ENCODE measurements around the gene TAS2R16. TPM values are rescaled to one million over a fixed set of nuclear protein-coding genes. Genes with fewer than 3 reads are reported as not detected.

Gene TAS2R16
- total RNA-seq, 2 experiments from 2014 or later: not detected

- TF ChIP-seq CTCF (conservative IDR thresholded peaks at IDR 0.05; ENCODE audit: low read length): no peak
- no peak for TF ChIP-seq EZH2phosphoT487 (IDR thresholded peaks at IDR 0.05; ENCODE audit: borderline replicate concordance, low read depth, low read length)
- CTCF ChIA-PET (ENCODE audit: unreplicated experiment): no interaction called here
- H2AFZ ChIP-seq (ENCODE audit: low read length): no peak overlapping the region
- no peak overlapping the region for H3K4me2 ChIP-seq (ENCODE audit: low read length)
- intact Hi-C loops (cut with micrococcal nuclease; ENCODE audit: unreplicated experiment): no loop called here
- H3K9me3 ChIP-seq (ENCODE audit: low read length): no peaks in the 10 kb centered on the region
- H4K20me1 ChIP-seq (ENCODE audit: insufficient read depth, low read length): no peaks in the 10 kb centered on the region
- DNase-seq (ENCODE audit: low spot score): no peak
- no TSS peak for BruUV-seq (replicated peaks)
- no peak overlapping the region for H3K4me3 ChIP-seq (ENCODE audit: low read depth, low read length, poor library complexity, severe bottlenecking)
- POLR2A ChIA-PET: interaction anchor here (0.5 to 1.3 kb wide), 5 partner anchors 10 to 1146 kb away, joined by 3 read pairs; no protein-coding TSS in a partner anchor
- H3K27ac ChIP-seq (ENCODE audit: low read depth, low read length, poor library complexity, severe bottlenecking): no peak overlapping the region
- H3K9me2 ChIP-seq (ENCODE audit: insufficient read depth, low read length): no peaks in the 10 kb centered on the region
- no peaks in the 10 kb centered on the region for H3K79me2 ChIP-seq (ENCODE audit: insufficient read depth, low read depth, low read length)
- no peaks in the 10 kb centered on the region for H3K4me1 ChIP-seq (ENCODE audit: insufficient read depth, low read length, poor library complexity, severe bottlenecking)
- H3K36me3 ChIP-seq (ENCODE audit: insufficient read depth, low read length): no peaks in the 10 kb centered on the region
Measured at GRCh38 chr7:122972056-122972455, 23.4 kb downstream of the TAS2R16 start.

DNA sequence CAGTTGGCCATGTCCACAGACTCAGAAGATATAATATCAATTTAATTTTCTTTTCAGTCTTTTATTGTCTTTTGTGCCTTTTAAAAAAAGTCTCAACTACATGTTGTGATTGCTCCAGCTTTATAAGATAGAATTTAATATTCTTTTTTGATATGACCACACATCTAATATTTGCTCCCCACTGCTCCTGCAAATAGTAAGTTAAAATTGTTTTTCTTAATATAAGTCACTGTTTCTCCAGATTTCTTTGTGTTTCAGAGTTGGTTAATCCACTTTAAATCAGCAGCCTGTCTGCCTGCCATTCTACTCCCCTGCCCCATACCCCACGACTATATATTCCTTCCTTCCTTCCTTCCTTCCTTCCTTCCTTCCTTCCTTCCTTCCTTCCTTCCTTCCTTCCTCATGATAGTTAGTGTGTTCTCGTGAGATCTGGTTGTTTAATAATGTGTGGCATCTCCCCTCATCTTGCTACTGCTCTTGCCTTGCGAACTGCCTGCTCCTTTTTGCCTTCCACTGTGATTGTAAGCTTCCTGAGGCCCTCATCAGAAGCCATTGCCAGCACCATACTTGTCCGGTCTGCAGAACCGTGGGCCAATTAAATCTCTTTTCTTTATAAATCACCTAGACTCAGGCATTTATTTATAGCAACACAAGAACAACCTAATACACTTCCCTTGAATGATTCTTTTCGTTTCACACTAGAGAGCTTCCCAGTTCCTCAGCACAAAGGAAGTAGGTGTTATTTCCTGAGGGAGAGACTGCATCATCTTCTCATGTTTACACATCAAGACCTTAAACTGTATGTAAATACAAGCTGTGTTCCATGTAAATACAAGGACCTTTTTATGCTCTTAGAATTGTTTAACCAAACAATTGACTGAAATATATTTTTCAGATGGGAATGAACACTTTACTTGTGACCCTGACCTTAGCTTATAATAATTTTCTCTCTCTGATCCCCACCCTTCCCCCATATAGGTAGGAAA lies 24.5 kb downstream of the TAS2R16 start:
- Histone ChIP-seq H3K9me2 (ENCODE audit: insufficient read depth, low read length) (no peaks in the 10 kb centered on the region), H3K4me3 (ENCODE audit: low read depth, low read length, poor library complexity, severe bottlenecking) (no peak overlapping the region), H4K20me1 (ENCODE audit: insufficient read depth, low read length) (no peaks in the 10 kb centered on the region), H2AFZ (ENCODE audit: low read length) (no peak overlapping the region), H3K9me3 (ENCODE audit: low read length) (no peaks in the 10 kb centered on the region), H3K36me3 (ENCODE audit: insufficient read depth, low read length) (no peaks in the 10 kb centered on the region), H3K27ac (ENCODE audit: low read depth, low read length, poor library complexity, severe bottlenecking) (no peak overlapping the region), H3K79me2 (ENCODE audit: insufficient read depth, low read depth, low read length) (no peaks in the 10 kb centered on the region), H3K4me2 (ENCODE audit: low read length) (no peak overlapping the region), H3K4me1 (ENCODE audit: insufficient read depth, low read length, poor library complexity, severe bottlenecking) (no peaks in the 10 kb centered on the region)
- intact Hi-C loops (cut with micrococcal nuclease; ENCODE audit: unreplicated experiment): no loop called here
- no peak for DNase-seq (ENCODE audit: low spot score)
- ChIA-PET CTCF (ENCODE audit: unreplicated experiment) (no interaction called here), POLR2A (interaction anchor here (0.6 to 1.1 kb wide), 2 partner anchors 20 to 284 kb away, joined by 3 read pairs; no protein-coding TSS in a partner anchor)
- no TSS peak for BruUV-seq (replicated peaks)
- TF ChIP-seq CTCF (conservative IDR thresholded peaks at IDR 0.05; ENCODE audit: low read length) (no peak), EZH2phosphoT487 (IDR thresholded peaks at IDR 0.05; ENCODE audit: borderline replicate concordance, low read depth, low read length) (no peak)

GRCh38 chr7:122968389-122968788 lies 27.1 kb downstream of the TAS2R16 start:
- H2AFZ ChIP-seq (ENCODE audit: low read length): no peak overlapping the region
- BruUV-seq (replicated peaks): no TSS peak
- POLR2A ChIA-PET: no interaction called here
- H3K79me2 ChIP-seq (ENCODE audit: insufficient read depth, low read depth, low read length): no peaks in the 10 kb centered on the region
- intact Hi-C loops (cut with micrococcal nuclease; ENCODE audit: unreplicated experiment): no loop called here
- no peaks in the 10 kb centered on the region for H3K9me2 ChIP-seq (ENCODE audit: insufficient read depth, low read length)
- no peak overlapping the region for H3K4me3 ChIP-seq (ENCODE audit: low read depth, low read length, poor library complexity, severe bottlenecking)
- no peak for TF ChIP-seq EZH2phosphoT487 (IDR thresholded peaks at IDR 0.05; ENCODE audit: borderline replicate concordance, low read depth, low read length)
- TF ChIP-seq CTCF (conservative IDR thresholded peaks at IDR 0.05; ENCODE audit: low read length): no peak
- H3K4me1 ChIP-seq (ENCODE audit: insufficient read depth, low read length, poor library complexity, severe bottlenecking): no peaks in the 10 kb centered on the region
- H3K9me3 ChIP-seq (ENCODE audit: low read length): no peaks in the 10 kb centered on the region
- DNase-seq (ENCODE audit: low spot score): no peak
- H3K4me2 ChIP-seq (ENCODE audit: low read length): no peak overlapping the region
- CTCF ChIA-PET (ENCODE audit: unreplicated experiment): no interaction called here
- no peak overlapping the region for H3K27ac ChIP-seq (ENCODE audit: low read depth, low read length, poor library complexity, severe bottlenecking)
- H4K20me1 ChIP-seq (ENCODE audit: insufficient read depth, low read length): no peaks in the 10 kb centered on the region
- H3K36me3 ChIP-seq (ENCODE audit: insufficient read depth, low read length): no peaks in the 10 kb centered on the region
